GM18526 (cell line): ENCODE measurements around the gene SLIT3.

Experiments used
- POLR2A ChIP-seq: IDR thresholded peaks from 3 replicates; pipeline ENCODE4 v1.6.1; 2011; ENCODE audit not compliant: insufficient read length; ENCODE audit errors: extremely low read depth

Gene SLIT3

DNA sequence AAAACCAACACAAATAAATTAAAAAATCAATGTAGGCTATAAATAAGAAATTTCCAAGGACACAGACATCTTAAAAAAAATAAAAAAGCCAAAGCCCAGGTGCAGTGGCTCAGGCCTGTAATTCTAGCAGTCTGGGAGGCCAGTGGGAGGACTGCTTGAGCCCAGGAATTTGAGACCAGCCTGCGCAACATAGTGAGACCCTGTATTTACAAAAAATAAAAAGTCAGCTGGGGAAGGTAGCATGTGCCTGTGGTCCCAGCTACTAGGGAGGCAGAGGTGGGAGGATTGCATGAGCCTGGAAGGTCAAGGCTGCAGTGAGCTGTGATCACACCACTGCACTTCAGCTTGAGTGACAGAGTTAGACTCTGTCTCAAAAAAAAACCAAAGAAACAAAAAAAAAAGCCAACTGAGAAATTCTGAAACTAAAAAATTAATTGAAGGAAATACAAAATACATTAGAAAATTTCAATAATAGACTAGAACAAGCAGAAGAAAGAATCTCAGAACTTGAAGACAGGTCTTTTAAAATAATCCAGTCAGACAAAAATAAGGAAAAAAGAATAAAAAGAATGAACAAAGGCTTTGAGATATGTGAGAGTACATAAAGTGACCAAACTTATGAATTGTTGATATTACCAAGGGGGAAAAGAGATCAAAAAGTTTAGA lies 572.3 kb downstream of the SLIT3 start:
- TF ChIP-seq POLR2A, result no peak

DNA sequence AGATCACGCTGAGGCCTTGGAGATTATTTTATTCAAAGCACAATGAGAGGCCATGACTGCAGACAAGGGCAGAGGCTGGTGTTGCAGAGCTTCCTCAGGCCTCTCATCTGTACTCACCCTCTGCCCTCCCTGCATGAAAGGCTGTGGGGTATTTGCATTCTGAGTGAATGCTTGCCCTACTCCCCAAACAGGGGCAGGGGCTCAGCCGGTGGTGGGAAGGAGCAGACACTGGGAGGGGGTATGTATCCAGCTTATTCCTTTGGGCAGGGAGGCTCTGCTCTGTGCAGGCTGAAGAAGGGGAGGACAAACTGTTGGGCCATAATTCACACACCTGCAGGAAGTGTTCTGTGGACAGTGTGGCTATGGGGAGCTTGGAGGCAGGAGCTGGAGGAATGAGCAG lies 573.4 kb downstream of the SLIT3 start:
- TF ChIP-seq POLR2A, result no peak

DNA sequence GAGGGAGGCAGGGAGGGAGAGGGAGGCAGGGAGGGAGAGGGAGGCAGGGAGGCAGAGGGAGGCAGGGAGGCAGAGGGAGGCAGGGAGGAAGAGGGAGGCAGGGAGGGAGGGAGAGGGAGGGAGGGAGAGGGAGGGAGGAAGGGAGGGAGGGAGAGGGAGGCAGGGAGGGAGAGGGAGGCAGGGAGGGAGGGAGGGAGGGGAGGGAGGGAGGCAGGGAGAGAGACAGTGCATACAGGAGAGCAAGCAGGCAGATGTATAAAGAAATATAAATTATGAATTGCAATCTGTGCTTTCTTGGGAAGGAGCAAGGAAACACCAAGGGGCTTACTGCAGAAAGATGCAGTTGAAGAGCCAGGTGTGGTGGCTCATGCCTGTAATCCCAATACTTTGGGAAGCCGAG lies 574.6 kb downstream of the SLIT3 start:
- TF ChIP-seq POLR2A, result no peak

DNA sequence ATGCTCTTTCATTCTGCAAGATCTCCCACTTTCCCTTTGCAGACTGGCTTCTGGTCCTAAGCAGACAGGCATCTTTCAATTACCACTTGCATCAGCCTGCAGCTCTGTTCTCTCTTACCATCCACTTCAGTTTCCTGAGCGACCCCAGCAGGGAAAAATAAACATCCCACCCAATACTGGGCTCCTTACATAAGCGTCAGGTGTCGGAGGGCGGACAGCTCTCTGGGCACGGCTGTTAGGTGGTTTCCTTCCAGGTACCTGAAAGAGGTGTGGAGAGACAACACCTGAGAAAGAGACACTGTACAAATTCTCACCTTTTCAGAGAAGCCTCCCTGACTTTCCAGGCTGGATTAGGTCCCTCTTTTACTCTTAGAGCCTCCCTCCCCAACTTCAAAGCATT lies 576.7 kb downstream of the SLIT3 start:
- no peak for TF ChIP-seq POLR2A

DNA sequence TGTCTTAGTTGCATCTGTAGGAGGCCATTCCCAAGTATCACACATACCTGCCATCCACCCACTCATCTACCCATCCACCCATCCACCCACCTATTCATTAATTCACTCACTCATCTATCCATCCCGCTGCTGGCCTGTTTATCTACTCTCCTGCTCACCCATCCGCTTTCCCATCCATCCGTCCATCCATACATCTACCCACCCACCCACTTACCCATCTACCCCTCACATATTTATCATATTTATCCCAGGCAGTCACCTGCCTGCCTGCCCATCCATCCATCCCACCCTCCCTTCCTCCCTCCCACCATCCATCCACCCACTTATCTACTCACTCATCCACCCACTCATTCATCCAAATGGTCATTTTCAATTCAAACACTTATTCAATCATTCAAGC lies 577.9 kb downstream of the SLIT3 start:
- TF ChIP-seq POLR2A, result no peak

DNA sequence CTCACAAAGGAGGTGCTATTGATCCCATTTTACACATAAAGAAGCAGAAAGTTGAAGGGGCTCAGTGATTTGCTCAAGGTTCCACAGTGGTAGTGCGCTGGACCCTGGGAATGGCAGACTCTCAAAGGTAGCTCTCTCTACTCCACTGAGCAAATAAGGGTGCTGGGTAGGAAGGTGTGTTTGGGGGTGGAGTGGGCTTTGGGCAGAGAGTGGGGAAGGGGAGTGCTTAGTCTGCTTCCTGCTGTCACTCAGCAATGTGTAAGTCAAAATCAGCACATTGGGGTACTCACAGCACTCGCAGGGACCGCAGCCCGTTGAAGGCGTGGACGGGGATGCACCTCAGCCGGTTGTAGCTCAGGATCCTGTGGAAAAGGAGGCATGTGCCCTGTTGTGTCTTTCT lies 579.0 kb downstream of the SLIT3 start:
- no peak for TF ChIP-seq POLR2A

DNA sequence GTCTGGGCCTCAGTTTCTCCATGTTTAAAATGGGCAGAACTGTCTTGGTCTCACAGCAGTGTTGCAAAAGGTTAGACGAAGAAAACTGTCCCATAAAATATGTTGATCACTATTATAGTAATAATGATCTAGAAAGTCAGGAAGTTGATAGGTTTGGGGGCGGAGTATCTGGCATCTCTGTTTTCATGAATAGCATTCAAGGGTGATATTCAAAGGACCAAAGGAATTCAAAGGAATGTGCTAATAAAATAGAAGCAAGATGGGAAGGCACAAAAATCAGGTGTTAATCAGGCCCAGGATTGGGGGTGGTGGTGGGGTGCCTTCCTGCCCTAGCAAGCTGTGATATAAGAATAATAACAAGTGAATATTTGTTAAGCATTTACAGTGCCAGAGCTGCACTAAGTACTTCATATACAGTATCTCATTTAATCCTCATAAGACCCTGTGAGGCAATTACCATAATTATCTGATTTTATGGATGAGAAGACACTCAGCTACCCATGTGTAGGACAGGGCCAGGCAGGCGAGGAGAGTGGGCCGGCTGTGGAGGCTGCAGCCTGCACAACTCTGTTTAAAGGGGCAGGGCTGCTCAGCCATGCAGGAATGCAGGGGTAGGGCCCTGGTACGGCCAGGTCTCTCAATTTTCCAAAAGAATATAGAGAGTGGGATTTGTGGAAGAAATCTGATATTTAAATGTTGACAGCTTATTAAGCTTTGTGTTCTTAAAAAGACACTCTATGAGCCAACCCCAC lies 579.8 kb downstream of the SLIT3 start:
- TF ChIP-seq POLR2A, result no peak

DNA sequence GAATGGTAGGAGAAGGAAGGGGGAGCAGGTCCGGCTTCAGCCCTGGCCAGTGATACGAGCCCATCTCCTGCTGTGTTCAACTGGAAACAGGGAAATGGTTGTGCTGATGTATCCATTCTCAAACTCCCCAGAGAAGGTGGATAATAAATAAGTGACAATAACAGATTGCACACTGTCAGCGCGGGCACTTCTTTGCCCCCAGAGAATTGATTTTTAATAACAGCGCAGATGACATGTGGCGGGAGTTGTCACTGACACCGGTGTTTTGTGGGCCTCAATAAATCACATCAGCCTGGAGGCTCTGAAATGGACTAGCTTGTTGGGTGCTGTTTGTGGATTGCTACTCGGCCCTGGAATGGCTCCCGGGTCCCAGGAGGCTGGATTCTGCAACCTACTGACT lies 580.4 kb downstream of the SLIT3 start:
- TF ChIP-seq POLR2A, result no peak

DNA sequence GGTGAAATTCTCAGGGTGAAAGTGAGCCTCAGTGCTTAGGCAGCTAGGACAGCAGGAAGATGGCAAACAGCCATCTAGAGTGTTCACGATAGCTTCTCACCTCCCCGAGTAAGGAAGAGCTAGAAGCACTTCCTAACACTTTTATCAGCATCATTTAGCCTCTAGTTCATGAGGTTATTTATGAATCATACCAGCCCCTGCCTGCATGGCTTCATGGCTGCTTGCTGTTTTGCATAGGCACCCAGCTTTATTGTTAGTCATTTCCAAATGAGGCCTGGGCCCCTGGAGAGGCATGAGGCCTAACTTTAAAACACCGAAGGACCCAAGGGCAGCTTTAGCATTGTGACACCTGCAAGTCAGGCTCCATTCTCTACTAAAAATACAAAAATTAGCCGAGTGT lies 586.9 kb downstream of the SLIT3 start:
- TF ChIP-seq POLR2A, result no peak

DNA sequence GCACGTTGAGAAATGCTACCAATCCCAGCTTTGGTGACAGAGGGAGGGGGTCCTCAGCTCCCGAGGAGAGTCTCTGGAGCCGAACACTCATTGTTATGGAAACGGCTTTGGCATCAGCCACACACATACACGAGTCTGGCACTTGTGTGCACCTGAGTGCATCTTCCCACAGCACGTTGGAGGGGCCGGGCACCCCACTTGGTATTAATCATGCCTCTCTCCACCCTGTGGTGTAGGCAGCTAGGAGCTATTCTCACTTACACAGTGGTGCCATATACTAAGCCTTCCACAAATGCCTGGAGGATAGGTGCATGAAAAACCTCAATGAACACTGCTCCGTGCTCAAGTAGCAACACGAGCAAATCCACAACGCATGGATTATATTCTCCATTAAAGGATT lies 587.9 kb downstream of the SLIT3 start:
- no peak for TF ChIP-seq POLR2A

DNA sequence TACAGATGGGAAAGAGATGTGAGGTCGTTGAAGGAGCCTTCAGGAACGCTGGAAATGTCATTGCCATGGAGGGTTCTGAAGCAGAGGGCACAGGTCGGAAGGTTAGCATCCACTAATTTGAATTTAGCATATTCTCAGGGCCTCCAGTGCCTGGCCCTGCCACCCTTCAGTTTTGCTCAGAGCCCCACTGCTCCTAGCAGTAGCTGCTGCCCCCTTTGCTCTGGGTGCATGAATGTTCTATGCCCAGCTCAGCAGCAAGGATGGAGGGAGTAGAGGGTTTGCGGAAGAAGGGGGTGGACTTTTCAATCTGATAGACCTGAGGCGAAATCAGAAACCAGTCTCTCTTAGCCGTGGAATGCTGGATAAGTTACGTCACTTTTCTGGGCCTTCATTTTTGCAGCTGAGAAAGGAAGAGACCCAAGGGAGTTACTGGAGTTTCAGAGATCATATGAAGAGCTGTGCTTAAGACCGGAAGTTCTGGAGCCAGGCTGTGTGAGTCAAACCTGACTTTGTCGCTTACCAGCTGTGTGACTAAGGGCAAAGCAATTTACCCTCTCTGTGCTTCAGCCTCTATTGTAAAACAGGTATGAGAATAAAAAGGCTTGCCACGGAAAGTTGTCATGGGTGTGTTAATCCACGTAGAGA lies 588.5 kb downstream of the SLIT3 start:
- no peak for TF ChIP-seq POLR2A

DNA sequence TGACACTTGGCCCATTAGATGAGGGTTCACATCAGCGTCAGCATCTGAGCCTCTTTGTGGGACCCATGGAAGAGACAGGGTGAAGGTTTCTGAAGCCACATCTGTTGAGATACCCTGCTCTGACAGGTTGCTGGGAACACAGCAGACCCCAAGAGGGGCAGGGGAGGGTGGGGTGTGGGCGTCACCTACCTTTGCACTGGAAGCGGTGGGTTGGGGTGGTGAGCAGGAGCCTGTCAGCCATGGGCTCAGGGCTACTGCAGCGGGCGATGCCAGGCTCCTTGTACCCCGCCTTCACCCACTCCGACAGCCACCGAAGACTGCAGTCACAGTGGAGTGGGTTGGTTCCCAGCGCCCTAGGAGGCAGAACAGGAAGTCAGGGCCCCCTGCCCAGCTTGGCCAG lies 590.2 kb downstream of the SLIT3 start:
- TF ChIP-seq POLR2A, result no peak

DNA sequence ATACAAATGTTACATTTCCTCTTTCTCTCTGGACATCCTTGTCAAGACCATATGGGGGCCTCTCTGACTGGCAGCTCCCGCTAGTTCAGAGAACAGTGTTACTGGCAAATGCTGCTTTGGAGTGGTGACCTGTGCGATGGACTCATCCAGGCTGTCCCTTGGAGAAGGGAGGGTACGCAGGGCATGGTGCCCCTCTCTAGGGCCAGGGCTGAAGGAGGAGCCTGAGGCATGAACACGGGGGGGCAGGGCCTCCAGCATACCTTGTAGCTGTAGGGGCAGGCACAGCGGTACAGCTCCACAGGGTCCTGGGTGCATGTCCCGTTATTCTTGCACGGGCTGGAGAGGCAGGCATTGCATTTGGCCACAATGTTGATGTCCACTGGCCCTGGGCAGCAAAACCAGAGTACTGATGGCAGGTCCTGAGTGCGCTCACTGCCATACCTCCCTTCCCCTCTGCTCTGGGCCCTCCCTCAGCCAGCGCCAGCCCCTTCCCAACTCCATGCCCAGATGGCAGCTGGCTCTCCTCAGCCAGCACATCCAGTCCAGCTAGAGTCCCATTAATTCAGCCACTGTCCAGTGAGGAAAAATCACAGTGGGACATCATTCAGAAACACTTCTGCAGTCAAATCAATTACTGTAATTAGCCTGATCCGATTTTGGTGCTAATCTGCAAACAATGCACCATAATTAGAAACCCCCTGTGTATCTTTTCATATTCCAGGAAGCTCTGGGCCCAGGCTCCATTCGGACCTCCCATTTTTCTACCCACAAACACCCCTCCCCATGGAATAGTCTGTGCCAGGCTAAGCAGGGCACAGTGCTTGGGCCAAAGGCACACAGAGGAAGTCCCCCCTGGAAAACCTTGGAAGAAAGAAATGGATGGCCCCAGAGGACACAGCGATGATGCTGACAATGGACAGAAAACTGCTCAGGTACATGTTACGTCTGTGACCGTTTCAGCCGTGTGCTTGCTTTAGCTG lies 592.9 kb downstream of the SLIT3 start:
- no peak for TF ChIP-seq POLR2A

DNA sequence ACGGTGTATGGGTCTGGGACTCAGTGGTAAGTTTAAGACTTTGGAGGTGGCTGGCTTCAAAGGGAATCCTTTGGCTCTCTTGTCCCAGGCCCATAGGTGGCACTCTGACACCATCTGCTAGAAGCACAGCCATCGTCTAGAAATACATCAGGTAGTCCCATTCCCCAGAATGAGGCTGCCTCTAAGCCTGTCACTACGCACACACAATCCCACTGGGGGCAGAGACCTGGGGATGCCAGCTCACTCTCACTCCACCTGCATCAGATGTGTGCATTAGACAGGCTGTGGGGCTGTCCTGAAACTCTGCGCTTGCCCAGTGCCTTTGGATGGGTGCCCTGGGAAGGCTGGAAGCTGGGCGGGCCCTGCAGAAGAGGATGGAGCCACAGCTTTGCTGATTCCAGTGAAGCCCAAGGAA lies 594.3 kb downstream of the SLIT3 start:
- no peak for TF ChIP-seq POLR2A

DNA sequence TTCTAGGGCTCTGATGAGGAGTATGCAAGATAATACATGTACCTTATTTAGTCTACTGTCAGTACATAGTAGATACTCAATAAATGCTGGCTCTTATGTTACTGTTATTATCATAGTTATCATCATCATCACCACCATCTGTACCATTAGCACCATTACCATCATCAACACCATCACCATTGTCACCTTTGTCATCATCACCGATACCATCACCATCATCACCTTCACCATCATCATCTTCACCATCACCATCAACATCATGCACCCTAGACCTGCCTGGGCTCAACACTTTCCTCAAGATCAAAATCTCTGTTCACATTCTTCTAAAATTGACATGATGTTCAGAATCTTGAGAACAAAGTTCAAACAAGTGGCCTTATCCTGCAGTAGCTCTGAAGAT lies 595.6 kb downstream of the SLIT3 start:
- TF ChIP-seq POLR2A, result no peak

DNA sequence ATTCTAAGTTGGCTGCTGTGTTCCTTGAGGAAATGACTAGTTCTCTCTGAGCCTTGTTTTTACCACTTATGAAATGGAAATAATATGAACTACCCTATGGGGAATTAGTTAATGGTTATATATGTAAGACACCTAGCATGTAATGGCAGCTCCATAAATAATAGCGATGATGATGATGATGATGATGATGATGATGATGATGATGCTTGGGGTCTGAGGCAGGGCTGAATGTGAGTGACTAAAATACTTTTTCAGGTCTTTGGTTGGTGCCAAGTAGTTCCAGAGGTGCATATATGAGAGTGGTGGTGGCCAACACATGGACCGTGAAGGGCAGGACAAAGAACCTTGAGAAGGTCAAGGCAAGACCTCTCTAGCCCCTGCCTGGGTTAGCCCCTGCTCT lies 598.4 kb downstream of the SLIT3 start:
- TF ChIP-seq POLR2A, result no peak

DNA sequence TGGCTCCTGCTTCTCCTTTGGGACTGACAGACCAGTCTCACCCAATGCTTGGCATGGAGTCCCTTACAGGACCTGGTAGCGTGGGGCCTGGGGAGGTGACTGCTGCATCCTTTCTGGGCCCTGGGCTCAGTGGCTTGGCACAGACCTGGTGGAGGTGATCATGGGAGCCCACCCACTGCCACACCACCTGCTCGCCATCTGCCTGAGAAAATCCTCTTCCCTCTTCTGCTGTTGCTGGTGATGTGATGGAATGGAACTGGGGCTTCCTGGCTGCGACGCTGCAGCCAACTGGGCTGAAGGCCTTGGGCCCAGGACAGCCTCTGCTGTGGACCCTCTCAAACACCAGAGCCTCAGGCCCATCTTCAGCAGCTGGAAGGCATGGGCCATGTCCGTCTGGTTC lies 599.3 kb downstream of the SLIT3 start:
- no peak for TF ChIP-seq POLR2A
